Loucy (cell line): ENCODE measurements around the gene DNLZ.
"Not testable (repeated sequence)": the region's sequence is repeated elsewhere in the genome, so short reads cannot be mapped to it uniquely, and the experiment has no call there.

Source experiments
- H2AFZ ChIP-seq: fragments of 200-600 bp; sonication (generic); 2 replicates; pipeline ENCODE4 v1.6.0; 2016; ENCODE audit warnings: antibody characterized with exemption, mild to moderate bottlenecking, low read length, moderate library complexity
- H3F3A ChIP-seq: fragments of 200-600 bp; 2 replicates; pipeline ENCODE4 v1.6.0; 2016; ENCODE audit warnings: antibody characterized with exemption, low read depth, mild to moderate bottlenecking
- H3K27me3 ChIP-seq: fragments of 200-600 bp; sonication (generic); 2 replicates; pipeline ENCODE4 v1.6.1; 2014; ENCODE audit warnings: low read length, mild to moderate bottlenecking; ENCODE audit not compliant: insufficient read depth, poor library complexity, severe bottlenecking
- H3K36me3 ChIP-seq: fragments of 200-600 bp; sonication (generic); 2 replicates; pipeline ENCODE4 v1.6.1; 2016; ENCODE audit warnings: low read length; ENCODE audit not compliant: insufficient read depth
- H3K4me1 ChIP-seq: fragments of 200-600 bp; sonication (generic); 2 replicates; pipeline ENCODE4 v1.5.1; 2014; ENCODE audit warnings: low read length, mild to moderate bottlenecking; ENCODE audit not compliant: insufficient read depth, poor library complexity, severe bottlenecking
- H3K4me2 ChIP-seq: fragments of 200-600 bp; sonication (generic); 2 replicates; pipeline ENCODE4 v1.6.0; 2014; ENCODE audit warnings: antibody characterized with exemption, low read length, low read depth, mild to moderate bottlenecking; ENCODE audit not compliant: poor library complexity, severe bottlenecking
- H3K4me3 ChIP-seq: fragments of 200-600 bp; sonication (generic); 2 replicates; pipeline ENCODE4 v1.5.1; 2014; ENCODE audit warnings: low read length, mild to moderate bottlenecking, mixed read lengths; ENCODE audit not compliant: poor library complexity, severe bottlenecking
- H3K79me2 ChIP-seq: fragments of 200-600 bp; sonication (generic); 2 replicates; pipeline ENCODE4 v1.6.1; 2014; ENCODE audit warnings: low read length; ENCODE audit not compliant: insufficient read depth
- H3K9ac ChIP-seq: fragments of 200-600 bp; sonication (generic); 2 replicates; pipeline ENCODE4 v1.6.0; 2014; ENCODE audit warnings: mild to moderate bottlenecking, low read depth, low read length, moderate library complexity; ENCODE audit not compliant: poor library complexity, severe bottlenecking
- H3K9me2 ChIP-seq: fragments of 200-600 bp; sonication (generic); replicated peaks from 2 replicates; pipeline ENCODE4 v1.6.1; 2016; ENCODE audit warnings: low read depth, low read length, mixed read lengths
- H3K9me3 ChIP-seq: fragments of 200-600 bp; sonication (generic); 2 replicates; pipeline ENCODE4 v1.6.1; 2014; ENCODE audit warnings: mild to moderate bottlenecking, antibody characterized with exemption, low read length, low read depth; ENCODE audit not compliant: insufficient read depth
- H4K20me1 ChIP-seq: fragments of 200-600 bp; sonication (generic); 2 replicates; pipeline ENCODE4 v1.6.0; 2014; ENCODE audit warnings: antibody characterized with exemption, low read length, mild to moderate bottlenecking; ENCODE audit not compliant: insufficient read depth, poor library complexity, severe bottlenecking
- CTCF ChIP-seq: fragments of 200-600 bp; sonication (generic); conservative IDR thresholded peaks from 2 replicates; pipeline ENCODE4 v1.5.1; 2014; ENCODE audit warnings: mild to moderate bottlenecking, antibody characterized with exemption, low read length
- EZH2phosphoT487 ChIP-seq: fragments of 200-600 bp; IDR thresholded peaks from 2 replicates; pipeline ENCODE4 v1.6.1; 2018; ENCODE audit warnings: antibody characterized with exemption, mild to moderate bottlenecking, moderate library complexity, borderline replicate concordance

Gene DNLZ

GRCh38 chr9:136321561-136321960, 42.0 kb downstream of the DNLZ start:
- H3K4me3 ChIP-seq: no peak overlapping the region
- H3K79me2 ChIP-seq: no peaks in the 10 kb centered on the region
- H3K4me1 ChIP-seq: no peaks in the 10 kb centered on the region
- no peaks in the 10 kb centered on the region for H3K27me3 ChIP-seq
- no peak overlapping the region for H3K9ac ChIP-seq
- no peaks in the 10 kb centered on the region for H3K9me2 ChIP-seq
- no peaks in the 10 kb centered on the region for H3K36me3 ChIP-seq
- H3F3A ChIP-seq: no peaks in the 10 kb centered on the region
- no peaks in the 10 kb centered on the region for H3K9me3 ChIP-seq
- TF ChIP-seq EZH2phosphoT487 (no peak), CTCF (no peak)
- H3K4me2 ChIP-seq: no peak overlapping the region
- no peak overlapping the region for H2AFZ ChIP-seq
- H4K20me1 ChIP-seq: no peaks in the 10 kb centered on the region

- H3K4me1 ChIP-seq, H3K9ac ChIP-seq, H4K20me1 ChIP-seq, H3K79me2 ChIP-seq, H3K36me3 ChIP-seq, H3K4me3 ChIP-seq, H3F3A ChIP-seq, H3K9me2 ChIP-seq, H2AFZ ChIP-seq, H3K4me2 ChIP-seq, H3K9me3 ChIP-seq, H3K27me3 ChIP-seq: not testable (repeated sequence)
These were observed 42.6 kb downstream of the DNLZ start for GRCh38 chr9:136320972-136321371.

- H3K4me1 ChIP-seq, H3K4me2 ChIP-seq, H3K9me3 ChIP-seq, H3K36me3 ChIP-seq, H3F3A ChIP-seq, H2AFZ ChIP-seq, H3K27me3 ChIP-seq, H3K4me3 ChIP-seq, H3K9me2 ChIP-seq, H3K9ac ChIP-seq, H3K79me2 ChIP-seq, H4K20me1 ChIP-seq: not testable (repeated sequence)
These were observed 43.6 kb downstream of the DNLZ start for GRCh38 chr9:136319955-136320354.

- not testable (repeated sequence) for H3K79me2 ChIP-seq, H3K4me2 ChIP-seq, H3K36me3 ChIP-seq, H3K9ac ChIP-seq, H3K9me2 ChIP-seq, H3K27me3 ChIP-seq, H2AFZ ChIP-seq, H4K20me1 ChIP-seq, H3K4me1 ChIP-seq, H3F3A ChIP-seq, H3K9me3 ChIP-seq, H3K4me3 ChIP-seq
These were observed 44.3 kb downstream of the DNLZ start for GRCh38 chr9:136319244-136319643.

GRCh38 chr9:136318776-136319241, 44.7 kb downstream of the DNLZ start:
- TF ChIP-seq EZH2phosphoT487: no peak
- TF ChIP-seq CTCF: no peak
- Histone ChIP-seq H3K4me1 (no peaks in the 10 kb centered on the region), H3K9ac (no peak overlapping the region), H3K9me3 (no peaks in the 10 kb centered on the region; the same call in 1 of the 2 replicates), H2AFZ (no peak overlapping the region), H3K4me2 (no peak overlapping the region), H3K79me2 (no peaks in the 10 kb centered on the region), H3K27me3 (no peaks in the 10 kb centered on the region), H3F3A (no peaks in the 10 kb centered on the region), H3K36me3 (no peaks in the 10 kb centered on the region), H4K20me1 (no peaks in the 10 kb centered on the region), H3K9me2 (no peaks in the 10 kb centered on the region), H3K4me3 (no peak overlapping the region)
